Activated CD8-positive, alpha-beta memory T cell treated with anti-CD3 and anti-CD28 coated beads, Interleukin-2, amount 10 ng/mL, durations not matched to agents 7 days and 5 days (primary cell): ENCODE results near the gene PGAM1. TPM values are rescaled to one million over a fixed set of nuclear protein-coding genes. Genes with fewer than 3 reads are reported as not detected.
A peak's percentile ranks its signal among the peaks of the same experiment; 100 is the strongest.

Experiments used
- ATAC-seq: fragments of 150-1000 bp; cut with Tn5 transposase; one replicate; pipeline ENCODE4 v1.10.0; 2021; ENCODE audit warnings: moderate library complexity
- CTCF ChIA-PET: fragments of 350-600 bp; sonication (Branson Sonifier 250); formaldehyde crosslinking; loops from one replicate; lab custom pipeline; 2021; ENCODE audit warnings: antibody characterized with exemption; lab: Charles Lee
- DNase-seq: peaks from one replicate; pipeline ENCODE4 v3.0.0-alpha.2; 2020
- H3K27ac Mint-ChIP-seq: one replicate; pipeline ENCODE4 v1.8.0; 2021; ENCODE audit warnings: mild to moderate bottlenecking, mixed read lengths
- H3K27me3 Mint-ChIP-seq: one replicate; pipeline ENCODE4 v1.8.0; 2021; ENCODE audit warnings: mixed read lengths
- H3K36me3 Mint-ChIP-seq: one replicate; pipeline ENCODE4 v1.8.0; 2021; ENCODE audit warnings: mild to moderate bottlenecking, mixed read lengths
- H3K4me1 Mint-ChIP-seq: one replicate; pipeline ENCODE4 v1.8.0; 2021; ENCODE audit warnings: mixed read lengths
- H3K4me3 Mint-ChIP-seq: one replicate; pipeline ENCODE4 v1.8.0; 2021; ENCODE audit warnings: mild to moderate bottlenecking, moderate library complexity, mixed read lengths
- H3K9me3 Mint-ChIP-seq: one replicate; pipeline ENCODE4 v1.8.0; 2022; ENCODE audit warnings: low read depth, mixed read lengths
- total RNA-seq, 2 experiments: library from RNA; stranded (reverse); gene quantifications; one replicate each; pipeline ENCODE4 v1.2.3, GENCODE V29; 2021

PGAM1 gene
- total RNA-seq, 2 experiments from 2014 or later = 459 to 582 TPM

DNA sequence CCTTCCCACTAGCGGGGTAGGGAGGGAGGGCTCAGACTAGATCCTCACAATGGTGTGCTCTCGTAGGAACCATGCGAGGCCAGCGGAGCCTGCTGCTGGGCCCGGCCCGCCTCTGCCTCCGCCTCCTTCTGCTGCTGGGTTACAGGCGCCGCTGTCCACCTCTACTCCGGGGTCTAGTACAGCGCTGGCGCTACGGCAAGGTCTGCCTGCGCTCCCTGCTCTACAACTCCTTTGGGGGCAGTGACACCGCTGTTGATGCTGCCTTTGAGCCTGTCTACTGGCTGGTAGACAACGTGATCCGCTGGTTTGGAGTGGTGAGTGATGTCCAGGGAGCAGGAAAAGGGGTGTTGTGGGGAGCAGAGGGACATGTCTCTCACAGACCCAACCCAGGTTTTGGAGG lies 25.6 kb downstream of the PGAM1 start:
- Mint-ChIP-seq H3K27me3 (no peaks in the 10 kb centered on the region), H3K36me3 (peaks cover 11% of the 10 kb centered on the region), H3K4me1 (peaks cover 33% of the 10 kb centered on the region), H3K4me3 (no peak overlapping the region), H3K9me3 (no peaks in the 10 kb centered on the region), H3K27ac (no peak overlapping the region)
- DNase-seq (no peak), ATAC-seq (no peak)
- CTCF ChIA-PET = interaction anchor here (1.0 kb wide), 1 partner anchor 13 kb away, joined by 3 read pairs; no protein-coding TSS in a partner anchor

GRCh38 chr10:97452352-97452751 lies 26.4 kb downstream of the PGAM1 start:
- H3K27ac Mint-ChIP-seq = no peak overlapping the region
- CTCF ChIA-PET = interaction anchor here (0.9 to 1.0 kb wide), 2 partner anchors 9 to 12 kb away, joined by 3 to 4 read pairs; no protein-coding TSS in a partner anchor
- no peaks in the 10 kb centered on the region for H3K27me3 Mint-ChIP-seq
- no peak overlapping the region for H3K4me3 Mint-ChIP-seq
- H3K36me3 Mint-ChIP-seq = peaks cover 17% of the 10 kb centered on the region
- no peaks in the 10 kb centered on the region for H3K9me3 Mint-ChIP-seq
- no peak for ATAC-seq
- DNase-seq = no peak
- H3K4me1 Mint-ChIP-seq = peaks cover 25% of the 10 kb centered on the region

DNA sequence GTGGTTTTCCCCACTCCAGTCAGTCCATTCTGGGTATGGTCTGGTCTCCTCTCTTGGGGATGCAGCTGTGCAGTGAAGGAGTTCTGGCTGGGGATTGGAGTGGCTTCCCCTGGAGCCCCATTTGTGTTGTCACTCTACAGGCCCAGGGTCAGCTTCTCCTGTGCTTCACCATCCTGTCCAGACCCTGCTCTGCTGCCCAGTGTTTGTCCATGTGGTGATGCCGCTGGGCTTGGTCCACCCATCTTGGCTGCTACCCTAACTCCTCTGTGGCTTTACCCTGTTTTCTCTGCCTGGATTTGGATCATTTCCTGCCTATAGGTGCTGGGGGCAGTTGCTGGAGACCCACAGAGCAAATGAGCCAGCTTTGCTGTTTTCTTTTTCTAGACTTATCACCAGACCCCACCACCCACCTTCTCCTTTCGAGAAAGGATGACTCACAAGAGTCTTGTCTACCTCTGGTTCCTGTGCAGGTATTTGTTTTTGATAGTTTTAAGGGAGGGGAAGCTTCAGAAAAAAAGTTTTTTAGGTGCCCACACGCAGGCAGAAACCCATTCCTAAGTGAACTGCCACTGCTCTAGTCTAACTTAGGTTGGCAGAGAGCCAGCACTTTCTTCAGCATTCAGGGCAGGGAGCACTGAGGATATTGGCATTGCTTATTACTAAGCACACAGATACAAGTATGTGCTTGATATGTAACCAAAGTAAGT lies 28.5 kb downstream of the PGAM1 start:
- ATAC-seq (no peak), DNase-seq (no peak)
- H3K4me1 Mint-ChIP-seq = peaks cover 12% of the 10 kb centered on the region
- H3K9me3 Mint-ChIP-seq = no peaks in the 10 kb centered on the region
- CTCF ChIA-PET = interaction anchor here (1.2 kb wide), 1 partner anchor 10 kb away, joined by 3 read pairs; no protein-coding TSS in a partner anchor
- H3K36me3 Mint-ChIP-seq = peaks cover 24% of the 10 kb centered on the region
- no peaks in the 10 kb centered on the region for H3K27me3 Mint-ChIP-seq
- H3K4me3 Mint-ChIP-seq = no peak overlapping the region
- peak overlapping the region; percentile 34 for H3K27ac Mint-ChIP-seq

GRCh38 chr10:97456034-97456685 lies 30.2 kb downstream of the PGAM1 start:
- Mint-ChIP-seq H3K27me3 (no peaks in the 10 kb centered on the region), H3K9me3 (no peaks in the 10 kb centered on the region), H3K4me1 (peaks cover 8% of the 10 kb centered on the region), H3K36me3 (peaks cover 37% of the 10 kb centered on the region), H3K27ac (no peak overlapping the region), H3K4me3 (no peak overlapping the region)
- CTCF ChIA-PET = interaction anchor here (0.5 to 1.5 kb wide), 5 partner anchors 20 to 97 kb away, joined by 3 to 7 read pairs (median 3); partner anchors contain the start of gene RRP12
- ATAC-seq = no peak
- DNase-seq = no peak

DNA sequence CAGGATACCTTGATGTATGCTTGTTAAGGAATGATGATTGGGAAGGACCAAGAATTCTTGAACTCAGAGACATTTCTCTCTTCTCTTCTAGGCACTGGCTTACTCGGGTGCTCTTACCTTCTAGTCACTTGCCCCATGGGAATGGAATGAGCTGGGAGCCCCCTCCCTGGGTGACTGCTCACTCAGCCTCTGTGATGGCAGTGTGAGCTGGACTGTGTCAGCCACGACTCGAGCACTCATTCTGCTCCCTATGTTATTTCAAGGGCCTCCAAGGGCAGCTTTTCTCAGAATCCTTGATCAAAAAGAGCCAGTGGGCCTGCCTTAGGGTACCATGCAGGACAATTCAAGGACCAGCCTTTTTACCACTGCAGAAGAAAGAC lies 30.7 kb downstream of the PGAM1 start:
- H3K27me3 Mint-ChIP-seq = no peaks in the 10 kb centered on the region
- DNase-seq (no peak), ATAC-seq (no peak)
- peaks cover 40% of the 10 kb centered on the region for H3K36me3 Mint-ChIP-seq
- no peak overlapping the region for H3K27ac Mint-ChIP-seq
- peaks cover 8% of the 10 kb centered on the region for H3K4me1 Mint-ChIP-seq
- H3K4me3 Mint-ChIP-seq = no peak overlapping the region
- CTCF ChIA-PET = interaction anchor here (0.7 to 1.5 kb wide), 5 partner anchors 14 to 97 kb away, joined by 3 to 7 read pairs (median 3); partner anchors contain the start of gene RRP12
- no peaks in the 10 kb centered on the region for H3K9me3 Mint-ChIP-seq

DNA sequence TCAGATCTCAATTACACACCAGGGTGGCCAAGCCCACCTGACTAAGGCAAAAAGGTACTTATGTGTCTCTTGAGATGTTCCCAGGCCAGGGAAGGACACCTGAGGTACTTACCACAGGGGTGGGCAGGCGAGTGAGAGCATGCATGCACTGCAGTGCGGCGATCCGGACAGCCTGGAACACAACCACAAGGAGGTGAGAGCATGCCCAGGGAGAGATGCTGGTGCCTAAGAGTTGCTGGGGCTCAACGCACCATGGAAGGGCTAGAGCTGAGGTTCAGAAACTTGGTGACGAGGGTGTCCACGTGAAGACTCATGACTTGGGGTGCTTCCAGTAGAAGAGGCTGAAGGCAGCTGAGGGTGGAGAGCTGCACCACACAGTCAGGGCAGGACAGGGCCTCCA lies 33.1 kb downstream of the PGAM1 start:
- ATAC-seq (no peak), DNase-seq (no peak)
- Mint-ChIP-seq H3K4me1 (peaks cover 6% of the 10 kb centered on the region), H3K36me3 (peaks cover 50% of the 10 kb centered on the region), H3K4me3 (no peak overlapping the region), H3K27me3 (no peaks in the 10 kb centered on the region), H3K9me3 (no peaks in the 10 kb centered on the region), H3K27ac (no peak overlapping the region)
- CTCF ChIA-PET = interaction anchor here (1.2 to 1.3 kb wide), 2 partner anchors 52 to 56 kb away, joined by 3 to 4 read pairs; no protein-coding TSS in a partner anchor

GRCh38 chr10:97459933-97460332 lies 33.9 kb downstream of the PGAM1 start:
- Mint-ChIP-seq H3K9me3 (no peaks in the 10 kb centered on the region), H3K27ac (no peak overlapping the region), H3K4me1 (no peaks in the 10 kb centered on the region), H3K4me3 (no peak overlapping the region), H3K36me3 (peaks cover 51% of the 10 kb centered on the region), H3K27me3 (no peaks in the 10 kb centered on the region)
- ATAC-seq (no peak), DNase-seq (no peak)
- CTCF ChIA-PET = interaction anchor here (1.3 kb wide), 1 partner anchor 56 kb away, joined by 4 read pairs; no protein-coding TSS in a partner anchor

GRCh38 chr10:97462309-97462708 lies 36.3 kb downstream of the PGAM1 start:
- no peaks in the 10 kb centered on the region for H3K27me3 Mint-ChIP-seq
- ATAC-seq (no peak), DNase-seq (no peak)
- no peak overlapping the region for H3K27ac Mint-ChIP-seq
- no peaks in the 10 kb centered on the region for H3K9me3 Mint-ChIP-seq
- no peak overlapping the region for H3K4me3 Mint-ChIP-seq
- H3K36me3 Mint-ChIP-seq = peaks cover 39% of the 10 kb centered on the region
- CTCF ChIA-PET = interaction anchor here (1.4 to 2.4 kb wide), 3 partner anchors 8 to 151 kb away, joined by 3 to 6 read pairs (median 4); no protein-coding TSS in a partner anchor
- no peaks in the 10 kb centered on the region for H3K4me1 Mint-ChIP-seq

DNA sequence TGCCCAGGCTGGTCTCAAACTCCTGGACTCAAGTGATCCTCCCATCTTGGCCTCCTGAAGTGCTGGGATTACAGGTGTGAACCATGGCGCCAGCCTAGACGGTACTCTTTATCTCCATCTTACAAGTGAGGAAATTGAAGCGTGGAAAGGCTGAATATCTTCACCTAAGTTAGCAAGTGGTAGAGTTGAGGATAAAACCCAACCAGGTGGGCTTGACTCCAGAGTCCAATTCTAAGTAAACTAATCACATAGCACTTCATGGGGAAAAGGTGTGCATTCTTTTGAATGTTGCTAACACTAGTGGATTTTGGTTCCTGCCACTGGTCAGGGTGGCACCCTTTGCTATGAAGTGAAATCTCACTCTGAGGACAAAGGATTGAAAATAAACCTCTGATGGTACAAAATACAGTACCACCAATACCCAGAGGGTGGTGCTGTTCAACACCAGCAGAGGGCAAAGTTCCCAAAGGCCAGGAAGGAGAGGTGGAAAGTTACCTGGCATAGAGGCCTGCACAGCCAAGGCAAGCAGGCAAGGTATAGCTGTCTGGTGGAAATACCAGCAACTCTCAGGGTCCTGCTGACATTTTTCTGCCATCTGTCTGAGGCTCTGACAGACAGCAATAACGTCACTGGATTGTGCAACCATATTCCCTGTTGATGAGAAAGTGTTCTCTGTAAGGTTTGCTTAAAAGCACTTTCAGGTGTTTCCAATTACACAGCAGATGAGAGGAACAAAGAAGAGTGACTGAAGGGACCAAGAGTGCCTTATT lies 37.6 kb downstream of the PGAM1 start:
- CTCF ChIA-PET = interaction anchor here (0.7 to 1.8 kb wide), 12 partner anchors 10 to 1591 kb away, joined by 3 to 7 read pairs (median 5); partner anchors contain the start of gene RRP12
- H3K27ac Mint-ChIP-seq = peak overlapping the region; percentile 54
- DNase-seq (no peak), ATAC-seq (no peak)
- no peak overlapping the region for H3K4me3 Mint-ChIP-seq
- H3K36me3 Mint-ChIP-seq = peaks cover 34% of the 10 kb centered on the region
- no peaks in the 10 kb centered on the region for H3K4me1 Mint-ChIP-seq
- no peaks in the 10 kb centered on the region for H3K9me3 Mint-ChIP-seq
- no peaks in the 10 kb centered on the region for H3K27me3 Mint-ChIP-seq

DNA sequence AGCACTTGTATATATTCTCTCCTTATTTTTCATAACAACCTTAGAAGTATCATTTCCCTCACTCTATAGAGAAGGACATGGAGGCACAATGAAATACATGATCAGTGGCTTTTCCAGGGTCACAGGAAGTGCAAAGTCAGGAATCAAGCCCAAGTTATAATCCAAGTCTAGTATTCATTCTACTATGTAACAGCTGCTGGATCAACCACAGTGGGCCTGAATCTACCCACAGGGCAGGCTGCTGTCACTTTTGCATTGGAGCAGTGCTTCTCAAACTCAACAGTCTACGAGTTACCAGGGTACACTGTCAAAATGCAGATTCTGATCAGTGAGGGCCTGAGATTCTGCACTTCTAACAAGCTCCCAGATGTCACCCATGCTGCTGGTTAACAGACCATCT lies 38.2 kb downstream of the PGAM1 start:
- H3K4me3 Mint-ChIP-seq = no peak overlapping the region
- CTCF ChIA-PET = interaction anchor here (0.7 to 1.8 kb wide), 12 partner anchors 10 to 1592 kb away, joined by 3 to 7 read pairs (median 5); partner anchors contain the start of gene RRP12
- H3K27ac Mint-ChIP-seq = peak overlapping the region; percentile 39
- no peaks in the 10 kb centered on the region for H3K27me3 Mint-ChIP-seq
- ATAC-seq (no peak), DNase-seq (no peak)
- H3K9me3 Mint-ChIP-seq = no peaks in the 10 kb centered on the region
- peaks cover 34% of the 10 kb centered on the region for H3K36me3 Mint-ChIP-seq
- no peaks in the 10 kb centered on the region for H3K4me1 Mint-ChIP-seq

- CTCF ChIA-PET = interaction anchor here (1.1 to 1.9 kb wide), 2 partner anchors 21 to 106 kb away, joined by 3 to 5 read pairs; partner anchors contain the start of gene ANKRD2
- H3K27ac Mint-ChIP-seq = no peak overlapping the region
- H3K36me3 Mint-ChIP-seq = peaks cover 29% of the 10 kb centered on the region
- no peaks in the 10 kb centered on the region for H3K27me3 Mint-ChIP-seq
- H3K4me1 Mint-ChIP-seq = no peaks in the 10 kb centered on the region
- no peak for DNase-seq
- H3K4me3 Mint-ChIP-seq = no peak overlapping the region
- ATAC-seq = no peak
- no peaks in the 10 kb centered on the region for H3K9me3 Mint-ChIP-seq
Measured at GRCh38 chr10:97465982-97466381, 40.0 kb downstream of the PGAM1 start.

GRCh38 chr10:97466755-97467154 lies 40.8 kb downstream of the PGAM1 start:
- Mint-ChIP-seq H3K36me3 (peaks cover 25% of the 10 kb centered on the region), H3K4me3 (no peak overlapping the region), H3K27ac (no peak overlapping the region), H3K27me3 (no peaks in the 10 kb centered on the region), H3K4me1 (no peaks in the 10 kb centered on the region), H3K9me3 (no peaks in the 10 kb centered on the region)
- CTCF ChIA-PET = interaction anchor here (1.1 kb wide), 1 partner anchor 105 kb away, joined by 3 read pairs; the partner anchor contains the start of gene ANKRD2
- no peak for DNase-seq
- no peak for ATAC-seq
